DND-41 (cell line): Measurements from ENCODE around the gene MAST4.
A peak's percentile ranks its signal among the peaks of the same experiment; 100 is the strongest.

Source experiments
- ATAC-seq: fragments of 200-7000 bp; cut with Tn5 transposase; 3 replicates; pipeline ENCODE4 v1.9.1; 2021; ENCODE audit warnings: low read depth; ENCODE audit not compliant: insufficient read depth
- DNase-seq: peaks from one replicate; pipeline ENCODE4 v3.0.0-alpha.2; 2020
- H2AFZ ChIP-seq: 2 replicates; pipeline ENCODE4 v1.6.0; 2012; ENCODE audit warnings: low read depth, low read length
- H3K27ac ChIP-seq: 2 replicates; pipeline ENCODE4 v1.5.1; 2012; ENCODE audit warnings: low read length, inconsistent platforms
- H3K27me3 ChIP-seq: fragments of 200-600 bp; sonication (generic); 2 replicates; pipeline ENCODE4 v1.6.0; 2012; ENCODE audit warnings: low read length, mild to moderate bottlenecking, inconsistent platforms; ENCODE audit not compliant: insufficient read depth, poor library complexity
- H3K36me3 ChIP-seq: 2 replicates; pipeline ENCODE4 v1.5.1; 2012; ENCODE audit warnings: low read length, inconsistent platforms; ENCODE audit not compliant: insufficient read depth
- H3K4me1 ChIP-seq: 2 replicates; pipeline ENCODE4 v1.5.1; 2012; ENCODE audit warnings: mild to moderate bottlenecking, low read length; ENCODE audit not compliant: insufficient read depth
- H3K4me2 ChIP-seq: 2 replicates; pipeline ENCODE4 v1.6.0; 2012; ENCODE audit warnings: mild to moderate bottlenecking, moderate library complexity, low read length, inconsistent platforms; ENCODE audit not compliant: insufficient read depth
- H3K4me3 ChIP-seq, 2 experiments: fragments of 200-600 bp in 1 of 2; shearing (Covaris generic) in 1 of 2; 2 replicates each; pipeline ENCODE4 v1.5.1; 2012 to 2016; ENCODE audit warnings: inconsistent platforms in 2 of 2, low read length in 2 of 2, mild to moderate bottlenecking in 2 of 2, low read depth in 1 of 2, moderate library complexity in 1 of 2
- H3K79me2 ChIP-seq: 2 replicates; pipeline ENCODE4 v1.6.0; 2012; ENCODE audit warnings: low read length, inconsistent platforms; ENCODE audit not compliant: insufficient read depth
- H3K9ac ChIP-seq: 2 replicates; pipeline ENCODE4 v1.6.0; 2012; ENCODE audit warnings: low read depth, mild to moderate bottlenecking, inconsistent platforms, low read length, moderate library complexity
- H3K9me3 ChIP-seq: 2 replicates; pipeline ENCODE4 v1.5.1; 2012; ENCODE audit warnings: low read length, moderate library complexity, mild to moderate bottlenecking, inconsistent platforms; ENCODE audit not compliant: insufficient read depth, severe bottlenecking
- H4K20me1 ChIP-seq: 2 replicates; pipeline ENCODE4 v1.6.0; 2012; ENCODE audit warnings: low read length; ENCODE audit not compliant: insufficient read depth
- CTCF ChIP-seq: IDR thresholded peaks from 2 replicates; pipeline ENCODE4 v1.5.1; 2012; ENCODE audit warnings: borderline replicate concordance, low read length, moderate library complexity, mild to moderate bottlenecking; ENCODE audit not compliant: poor library complexity, severe bottlenecking; ENCODE audit errors: extremely low read depth
- EZH2 ChIP-seq: IDR thresholded peaks from 3 replicates; pipeline ENCODE4 v1.6.1; 2012; ENCODE audit warnings: borderline replicate concordance, low read depth, mild to moderate bottlenecking, moderate library complexity, low read length, inconsistent platforms; ENCODE audit not compliant: severe bottlenecking

Gene MAST4

GRCh38 chr5:67004730-67005350 is 408.6 kb downstream of the MAST4 start:
- peak overlapping the region; percentile 81 for H3K27ac ChIP-seq

GRCh38 chr5:67005737-67006499 is 409.7 kb downstream of the MAST4 start:
- Histone ChIP-seq H3K4me1 (peaks cover 33% of the 10 kb centered on the region), H3K36me3 (no peaks in the 10 kb centered on the region), H3K9me3 (no peaks in the 10 kb centered on the region), H3K4me2 (peak overlapping the region; percentile 96), H3K27ac (no peak overlapping the region), H3K4me3 (peak overlapping the region in 1 of 2 experiments; percentile 85; a peak in 2 of 4 replicates), H3K9ac (peak overlapping the region; percentile 70; the same call in 1 of the 2 replicates), H3K79me2 (peaks cover 4% of the 10 kb centered on the region; the same call in 1 of the 2 replicates), H3K27me3 (no peaks in the 10 kb centered on the region), H4K20me1 (no peaks in the 10 kb centered on the region), H2AFZ (no peak overlapping the region)
- ATAC-seq (no peak), DNase-seq (no peak)
- no peak for TF ChIP-seq EZH2
- no peak for TF ChIP-seq CTCF

More at GRCh38 chr5:67004730-67005350, 408.6 kb downstream of the MAST4 start:
- no peaks in the 10 kb centered on the region for H4K20me1 ChIP-seq
- TF ChIP-seq EZH2 (no peak), CTCF (no peak)
- no peak for DNase-seq
- H3K9me3 ChIP-seq, result no peaks in the 10 kb centered on the region
- H2AFZ ChIP-seq, result peak overlapping the region; percentile 93
- no peaks in the 10 kb centered on the region for H3K36me3 ChIP-seq
- H3K79me2 ChIP-seq, result peaks cover 4% of the 10 kb centered on the region; the same call in 1 of the 2 replicates
- H3K4me3 ChIP-seq, result peak overlapping the region; percentile 62 to 85
- H3K9ac ChIP-seq, result peak overlapping the region; percentile 70
- H3K27me3 ChIP-seq, result no peaks in the 10 kb centered on the region
- peaks cover 33% of the 10 kb centered on the region for H3K4me1 ChIP-seq
- peak overlapping the region; percentile 96 for H3K4me2 ChIP-seq
- no peak for ATAC-seq

- H3K4me1 ChIP-seq, result peaks cover 33% of the 10 kb centered on the region
- ATAC-seq (no peak), DNase-seq (no peak)
- H3K9me3 ChIP-seq, result no peaks in the 10 kb centered on the region
- TF ChIP-seq EZH2, result no peak
- no peak for TF ChIP-seq CTCF
- H4K20me1 ChIP-seq, result 0 out of 2 replicates have a peak, but pooled peaks cover 4% of the 10 kb centered on the region
- peaks cover 4% of the 10 kb centered on the region; the same call in 1 of the 2 replicates for H3K79me2 ChIP-seq
- no peak overlapping the region for H2AFZ ChIP-seq
- no peaks in the 10 kb centered on the region for H3K27me3 ChIP-seq
- peak overlapping the region; percentile 96; the same call in 1 of the 2 replicates for H3K4me2 ChIP-seq
- no peak overlapping the region for H3K9ac ChIP-seq
- H3K36me3 ChIP-seq, result no peaks in the 10 kb centered on the region
- H3K4me3 ChIP-seq, result no peak overlapping the region
- no peak overlapping the region for H3K27ac ChIP-seq
Measured at GRCh38 chr5:67006500-67006848, 410.3 kb downstream of the MAST4 start.
